HepG2 (cell line): ENCODE data around the gene OR5M11. TPM values are rescaled to one million over a fixed set of nuclear protein-coding genes. Genes with fewer than 3 reads are reported as not detected.

ENCODE experiments used
- ATAC-seq: fragments of 200-7000 bp; cut with Tn5 transposase; 3 replicates; pipeline ENCODE4 v1.9.1; 2020; ENCODE audit warnings: mild to moderate bottlenecking, moderate library complexity
- BruUV-seq: library from RNA; stranded (reverse); fragments of 400-500 nt; replicated peaks from 2 replicates; lab custom pipeline; 2021; lab: Mats Ljungman, UMichigan
- CTCF ChIA-PET: fragments of 300-600 bp; formaldehyde crosslinking; extraction: SDS; loops from one replicate; lab custom pipeline; 2021; ENCODE audit warnings: low total read pairs, inconsistent platforms, low intra/inter-chr PET ratio; lab: Yijun Ruan, JAX
- POLR2A ChIA-PET: fragments of 350-600 bp; sonication (Branson Sonifier 250); formaldehyde crosslinking; loops from one replicate; lab custom pipeline; 2020; ENCODE audit warnings: antibody characterized with exemption, inconsistent platforms; lab: Yijun Ruan, JAX
- DNase-seq: peaks from one replicate; pipeline ENCODE4 v3.0.0-alpha.2; 2015; ENCODE audit warnings: low spot score
- FAIRE-seq: peaks from 3 replicates; lab custom pipeline; 2011; peaks lifted over from hg19 to GRCh38; lab: Jason Lieb, UNC
- H2AFZ ChIP-seq: one replicate; pipeline ENCODE4 v1.6.1; 2011; ENCODE audit warnings: low read length, inconsistent platforms
- H3K27ac ChIP-seq: fragments of 300-600 bp; 3 replicates; pipeline ENCODE4 v1.8.0; 2011; ENCODE audit warnings: mixed run types, mild to moderate bottlenecking, mixed read lengths, low read length, inconsistent platforms; ENCODE audit not compliant: insufficient read depth; ENCODE audit errors: extremely low read length
- H3K27me3 ChIP-seq, 2 experiments: fragments of 200-600 bp in 1 of 2; 2 replicates in 1 of 2; 3 replicates in 1 of 2; pipeline versions ENCODE4 v1.6.0 to v1.8.0; 2011; ENCODE audit warnings: low read length in 2 of 2, mild to moderate bottlenecking in 2 of 2, moderate library complexity in 2 of 2, inconsistent platforms in 1 of 2; ENCODE audit not compliant: insufficient read depth in 2 of 2, control insufficient read depth in 1 of 2
- H3K36me3 ChIP-seq, 2 experiments: fragments of 200-600 bp in 1 of 2; replicated peaks in 1 of 2; 2 replicates in 1 of 2; 3 replicates in 1 of 2; pipeline versions ENCODE4 v1.5.1 to v1.8.0; 2011; ENCODE audit warnings: low read length in 2 of 2, inconsistent platforms in 1 of 2; ENCODE audit not compliant: insufficient read depth in 2 of 2, control insufficient read depth in 1 of 2
- H3K4me1 ChIP-seq: 2 replicates; pipeline ENCODE4 v1.5.1; 2012; ENCODE audit warnings: low read length, inconsistent platforms; ENCODE audit not compliant: insufficient read depth
- H3K4me2 ChIP-seq: 2 replicates; pipeline ENCODE4 v1.6.0; 2011; ENCODE audit warnings: low read depth, low read length, inconsistent platforms
- H3K4me3 ChIP-seq, 3 experiments: fragments of 200-600 bp in 1 of 3; sonication (generic), shearing (Covaris generic) in 1 of 3; replicated peaks in 1 of 3; 2 replicates each; pipeline ENCODE4 v1.5.1; 2011 to 2016; ENCODE audit warnings: low read length in 3 of 3, inconsistent platforms in 2 of 3, low read depth in 2 of 3, mild to moderate bottlenecking in 2 of 3, control low read depth in 1 of 3, mixed read lengths in 1 of 3; ENCODE audit not compliant: insufficient read depth in 1 of 3
- H3K79me2 ChIP-seq: one replicate; pipeline ENCODE4 v1.6.1; 2011; ENCODE audit warnings: low read length, inconsistent platforms; ENCODE audit not compliant: insufficient read depth
- H3K9ac ChIP-seq: 2 replicates; pipeline ENCODE4 v1.6.0; 2011; ENCODE audit warnings: mild to moderate bottlenecking, low read depth, low read length, inconsistent platforms; ENCODE audit not compliant: insufficient read depth
- H3K9me3 ChIP-seq: 2 replicates; pipeline ENCODE4 v1.5.1; 2012; ENCODE audit warnings: mild to moderate bottlenecking, low read length
- H4K20me1 ChIP-seq: 2 replicates; pipeline ENCODE4 v1.6.0; 2011; ENCODE audit warnings: inconsistent platforms, mild to moderate bottlenecking, low read length, moderate library complexity; ENCODE audit not compliant: insufficient read depth
- FOXO1 ChIP-seq: sonication (generic); formaldehyde crosslinking; IDR thresholded peaks from 2 replicates; pipeline ENCODE4 v1.4.0; 2020; ENCODE audit warnings: missing genetic modification reagents
- KLF6 ChIP-seq: IDR thresholded peaks from 2 replicates; pipeline ENCODE4 v1.8.0; 2016; ENCODE audit warnings: missing biosample characterization, missing genetic modification reagents
- MLLT10 ChIP-seq: sonication (generic); formaldehyde crosslinking; IDR thresholded peaks from 2 replicates; pipeline ENCODE4 v1.4.0; 2020; ENCODE audit warnings: missing genetic modification reagents
- NCOA2 ChIP-seq: sonication (generic); formaldehyde crosslinking; IDR thresholded peaks from 2 replicates; pipeline ENCODE4 v1.8.0; 2022; ENCODE audit warnings: inconsistent platforms
- SP4 ChIP-seq: sonication (generic); formaldehyde crosslinking; IDR thresholded peaks from 2 replicates; pipeline ENCODE4 v1.8.1; 2023; ENCODE audit warnings: mild to moderate bottlenecking, missing genetic modification reagents
- SRF ChIP-seq: IDR thresholded peaks from 2 replicates; pipeline ENCODE4 v1.6.1; 2011; ENCODE audit warnings: mild to moderate bottlenecking, low read depth, low read length, moderate library complexity
- YY1 ChIP-seq: IDR thresholded peaks from 2 replicates; pipeline ENCODE4 v1.6.1; 2011; ENCODE audit warnings: low read length, low read depth, moderate library complexity, mild to moderate bottlenecking; ENCODE audit not compliant: insufficient read depth, insufficient replicate concordance
- ZHX2 ChIP-seq, 2 experiments: sonication (generic) in 1 of 2; formaldehyde crosslinking in 1 of 2; IDR thresholded peaks; 2 replicates each; pipeline versions ENCODE4 v1.6.1 to v1.9.0; 2014 to 2022; ENCODE audit warnings: antibody characterized with exemption in 1 of 2, borderline replicate concordance in 1 of 2, inconsistent platforms in 1 of 2, low read depth in 1 of 2, missing genetic modification reagents in 1 of 2
- ZNF576 ChIP-seq: sonication (generic); formaldehyde crosslinking; IDR thresholded peaks from 2 replicates; pipeline ENCODE4 v1.4.0; 2020; ENCODE audit warnings: mild to moderate bottlenecking, missing genetic modification reagents
- ZNF598 ChIP-seq: sonication (generic); formaldehyde crosslinking; IDR thresholded peaks from 2 replicates; pipeline ENCODE4 v1.5.1; 2020; ENCODE audit warnings: mild to moderate bottlenecking, missing genetic modification reagents, borderline replicate concordance
- ZNF775 ChIP-seq: sonication (generic); formaldehyde crosslinking; IDR thresholded peaks from 2 replicates; pipeline ENCODE4 v1.4.0; 2020; ENCODE audit warnings: missing genetic modification reagents, mild to moderate bottlenecking, moderate library complexity, borderline replicate concordance
- ZNF777 ChIP-seq: sonication (generic); formaldehyde crosslinking; IDR thresholded peaks from 2 replicates; pipeline ENCODE4 v1.4.0; 2020; ENCODE audit warnings: missing genetic modification reagents
- WGBS: methylation state at CpG from one replicate; pipeline ENCODE4 v1.1.6; 2017; ENCODE audit warnings: low lambda C conversion rate; 5-methylcytosine and 5-hydroxymethylcytosine counted together
- in situ Hi-C: cut with HindIII; loops from 2 replicates; pipeline ENCODE4 v1.10.0; 2017; ENCODE audit warnings: low pct_unique_long_range_greater_than_20kb; ENCODE audit not compliant: extremely low pct_ligation_motif_present
- intact Hi-C: fragments of 100-400 bp; cut with micrococcal nuclease; formaldehyde crosslinking; loops from one replicate; pipeline ENCODE4 v1.10.0; 2022; ENCODE audit not compliant: unreplicated experiment
- polyA plus RNA-seq, 8 experiments: library from polyadenylated mRNA; depleted of rRNA in 3 of 8; stranded (reverse) in 7 of 8; unstranded in 1 of 8; fragments of >200 nt; fragmentation: Illumina TruSeq in 4 of 8; extraction: Trizol in 4 of 8; gene quantifications; 2 replicates each; pipeline versions ENCODE4 v1.2.1 to v1.2.3, GENCODE V29; 2011 to 2016; ENCODE audit warnings: low read depth in 4 of 8, missing spikeins in 1 of 8, mixed read lengths in 1 of 8; ENCODE audit not compliant: insufficient read depth in 1 of 8
- total RNA-seq, 5 experiments: library from RNA; depleted of rRNA; stranded (reverse); fragments of >200 nt; fragmentation: Illumina TruSeq; extraction: Trizol; gene quantifications; 2 replicates each; pipeline ENCODE4 v1.2.3, GENCODE V29; 2016; ENCODE audit warnings: low read depth in 1 of 5
- TF ChIP-seq, protein P1 (sequence below): sonication (generic); formaldehyde crosslinking; IDR thresholded peaks from 2 replicates; pipeline ENCODE4 v1.5.0; 2020; ENCODE audit warnings: mild to moderate bottlenecking, missing genetic modification reagents
- TF ChIP-seq, protein P2 (sequence below): sonication (generic); formaldehyde crosslinking; IDR thresholded peaks from 2 replicates; pipeline ENCODE4 v1.5.0; 2020; ENCODE audit warnings: missing genetic modification reagents

OR5M11 gene
- total and polyA plus RNA-seq, 2 of the 13 experiments (the other 11 are each of a cell fraction or from before 2014, with no cell fraction given): not detected

GRCh38 chr11:56509439-56509838 lies 33.6 kb downstream of the OR5M11 start:
- 83% methylated on average over 1 of the region's 1 CpG for WGBS
- intact Hi-C loops: no loop called here
- no peak for ATAC-seq
- TF ChIP-seq MLLT10 (CRISPR knock-in tag): no peak
- TF ChIP-seq YY1: no peak
- TF ChIP-seq SRF: no peak
- no peak for TF ChIP-seq KLF6
- TF ChIP-seq, protein P1, sequence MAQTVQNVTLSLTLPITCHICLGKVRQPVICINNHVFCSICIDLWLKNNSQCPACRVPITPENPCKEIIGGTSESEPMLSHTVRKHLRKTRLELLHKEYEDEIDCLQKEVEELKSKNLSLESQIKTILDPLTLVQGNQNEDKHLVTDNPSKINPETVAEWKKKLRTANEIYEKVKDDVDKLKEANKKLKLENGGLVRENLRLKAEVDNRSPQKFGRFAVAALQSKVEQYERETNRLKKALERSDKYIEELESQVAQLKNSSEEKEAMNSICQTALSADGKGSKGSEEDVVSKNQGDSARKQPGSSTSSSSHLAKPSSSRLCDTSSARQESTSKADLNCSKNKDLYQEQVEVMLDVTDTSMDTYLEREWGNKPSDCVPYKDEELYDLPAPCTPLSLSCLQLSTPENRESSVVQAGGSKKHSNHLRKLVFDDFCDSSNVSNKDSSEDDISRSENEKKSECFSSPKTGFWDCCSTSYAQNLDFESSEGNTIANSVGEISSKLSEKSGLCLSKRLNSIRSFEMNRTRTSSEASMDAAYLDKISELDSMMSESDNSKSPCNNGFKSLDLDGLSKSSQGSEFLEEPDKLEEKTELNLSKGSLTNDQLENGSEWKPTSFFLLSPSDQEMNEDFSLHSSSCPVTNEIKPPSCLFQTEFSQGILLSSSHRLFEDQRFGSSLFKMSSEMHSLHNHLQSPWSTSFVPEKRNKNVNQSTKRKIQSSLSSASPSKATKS (CRISPR knock-in tag): no peak
- no peak for TF ChIP-seq ZNF598 (CRISPR knock-in tag)
- no peak for TF ChIP-seq ZHX2 (IDR thresholded peaks at IDR 0.05; ENCODE audit: low read depth)
- no peak for TF ChIP-seq ZHX2 (CRISPR knock-in tag; IDR thresholded peaks at IDR 0.05; ENCODE audit: borderline replicate concordance)
- no peak for TF ChIP-seq SP4 (CRISPR knock-in tag)
- no peak for TF ChIP-seq NCOA2 (CRISPR knock-in tag)
- TF ChIP-seq ZNF775 (CRISPR knock-in tag): no peak
- TF ChIP-seq FOXO1: no peak
- no peak for TF ChIP-seq ZNF576
- TF ChIP-seq, protein P2, sequence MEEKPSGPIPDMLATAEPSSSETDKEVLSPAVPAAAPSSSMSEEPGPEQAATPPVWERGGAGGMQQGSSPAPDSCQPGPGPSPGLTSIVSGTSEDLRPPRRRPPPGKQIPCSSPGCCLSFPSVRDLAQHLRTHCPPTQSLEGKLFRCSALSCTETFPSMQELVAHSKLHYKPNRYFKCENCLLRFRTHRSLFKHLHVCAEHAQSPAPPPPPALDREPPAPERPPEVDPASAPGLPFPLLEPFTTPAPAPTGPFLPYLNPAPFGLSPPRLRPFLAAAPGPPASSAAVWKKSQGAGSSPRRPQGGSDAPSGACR (CRISPR knock-in tag): no peak
- TF ChIP-seq ZNF777 (CRISPR knock-in tag): no peak

More at GRCh38 chr11:56509439-56509838, 33.6 kb downstream of the OR5M11 start:
- POLR2A ChIA-PET: no interaction called here
- DNase-seq: no peak
- Histone ChIP-seq H3K27me3 (no peaks in the 10 kb centered on the region), H2AFZ (no peak overlapping the region), H3K36me3 (no peaks in the 10 kb centered on the region), H3K4me1 (no peaks in the 10 kb centered on the region), H3K27ac (no peak overlapping the region), H3K9me3 (no peaks in the 10 kb centered on the region), H3K9ac (no peak overlapping the region), H4K20me1 (no peaks in the 10 kb centered on the region), H3K4me2 (no peak overlapping the region), H3K4me3 (no peak overlapping the region), H3K79me2 (no peaks in the 10 kb centered on the region)
- in situ Hi-C loops: no loop called here
- FAIRE-seq: no peak
- CTCF ChIA-PET: no interaction called here
- BruUV-seq: no TSS peak
